HL-60 (cell line): ENCODE results near the gene PKD2.

Experiments
- DNase-seq, 2 experiments: peaks; one replicate each; pipeline ENCODE4 v3.0.0-alpha.2; 2010 to 2020; ENCODE audit warnings: low read depth in 1 of 2, low spot score in 1 of 2
- H3K27ac ChIP-seq: fragments of 250-450 bp; sonication (Bioruptor Pico); replicated peaks from 2 replicates; pipeline ENCODE4 v1.5.1; 2020; ENCODE audit warnings: mild to moderate bottlenecking, moderate library complexity
- H3K27me3 ChIP-seq: fragments of 250-450 bp; sonication (Bioruptor Pico); 2 replicates; pipeline ENCODE4 v1.5.1; 2021; ENCODE audit warnings: mild to moderate bottlenecking, moderate library complexity; ENCODE audit not compliant: insufficient read depth, poor library complexity, severe bottlenecking
- H3K4me3 ChIP-seq: replicated peaks from 2 replicates; pipeline ENCODE4 v1.5.1; 2011; ENCODE audit warnings: mild to moderate bottlenecking, control low read depth, low read length; ENCODE audit not compliant: insufficient read depth
- GABPA ChIP-seq: IDR thresholded peaks from 2 replicates; pipeline ENCODE4 v1.6.1; 2012; ENCODE audit warnings: low read depth
- POLR2AphosphoS5 ChIP-seq: IDR thresholded peaks from 2 replicates; pipeline ENCODE4 v1.6.1; 2012; ENCODE audit warnings: low read depth
- SPI1 ChIP-seq: IDR thresholded peaks from 2 replicates; pipeline ENCODE4 v1.6.1; 2012; ENCODE audit warnings: low read depth, mild to moderate bottlenecking, borderline replicate concordance
- TF ChIP-seq, protein P1 (sequence below): IDR thresholded peaks from one replicate; pipeline ENCODE4 v1.5.1; 2011; ENCODE audit warnings: low read length, control low read depth, inconsistent platforms; ENCODE audit not compliant: insufficient read depth
- TF ChIP-seq, protein P2 (sequence below): IDR thresholded peaks from 2 replicates; pipeline ENCODE4 v1.6.1; 2012; ENCODE audit warnings: low read depth; ENCODE audit not compliant: insufficient replicate concordance

Gene PKD2

DNA sequence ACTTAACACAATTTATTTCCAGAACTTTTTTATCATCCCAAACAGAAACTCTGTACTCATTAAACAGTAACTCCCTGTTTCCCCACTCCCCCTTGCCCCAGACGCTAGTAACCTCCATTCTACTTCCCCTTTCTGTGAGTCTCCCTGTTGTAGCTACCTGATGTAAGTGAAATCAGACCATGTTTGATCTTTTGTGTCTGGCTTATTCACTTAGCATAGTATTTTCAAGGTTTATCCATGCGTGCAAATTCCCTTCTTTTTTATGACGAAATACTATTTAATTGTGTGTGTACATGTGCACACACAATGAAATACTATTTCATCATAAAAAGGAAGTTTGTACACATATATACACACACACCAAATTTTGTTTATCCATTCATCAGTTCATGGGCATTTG lies 5.2 kb downstream of the PKD2 start:
- Histone ChIP-seq H3K4me3 (no peak overlapping the region), H3K27me3 (no peaks in the 10 kb centered on the region), H3K27ac (peak overlapping the region; percentile 24)
- TF ChIP-seq GABPA: no peak
- TF ChIP-seq SPI1: peak; percentile 73
- peak; percentile 60 to 75 for DNase-seq

DNA sequence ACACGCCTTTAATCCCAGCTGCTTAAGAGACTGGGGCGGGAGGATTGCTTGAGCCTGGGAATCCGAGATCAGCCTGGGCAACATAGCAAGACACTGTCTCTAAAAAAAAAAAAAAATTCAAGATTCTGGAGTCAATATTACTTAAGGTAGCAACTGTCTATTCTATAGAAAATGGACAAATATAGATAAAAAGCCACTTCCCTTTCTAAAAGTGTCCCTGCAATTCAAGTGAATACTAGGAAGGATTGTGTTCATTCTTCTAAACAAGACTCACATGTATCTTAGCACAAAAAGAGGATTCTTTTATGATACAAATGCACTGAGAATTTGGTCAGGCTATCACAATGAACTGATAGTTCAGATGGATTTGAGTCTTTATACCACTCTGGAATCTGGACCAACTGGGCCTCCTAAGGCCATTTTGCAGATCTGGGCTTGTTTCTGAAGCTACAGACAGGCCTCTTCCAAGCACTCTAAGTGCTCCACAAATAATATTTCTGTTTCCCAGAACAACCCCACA lies 7.0 kb downstream of the PKD2 start:
- Histone ChIP-seq H3K27ac (peak overlapping the region; percentile 26), H3K4me3 (no peak overlapping the region), H3K27me3 (no peaks in the 10 kb centered on the region)
- no peak for DNase-seq
- TF ChIP-seq, protein P1, sequence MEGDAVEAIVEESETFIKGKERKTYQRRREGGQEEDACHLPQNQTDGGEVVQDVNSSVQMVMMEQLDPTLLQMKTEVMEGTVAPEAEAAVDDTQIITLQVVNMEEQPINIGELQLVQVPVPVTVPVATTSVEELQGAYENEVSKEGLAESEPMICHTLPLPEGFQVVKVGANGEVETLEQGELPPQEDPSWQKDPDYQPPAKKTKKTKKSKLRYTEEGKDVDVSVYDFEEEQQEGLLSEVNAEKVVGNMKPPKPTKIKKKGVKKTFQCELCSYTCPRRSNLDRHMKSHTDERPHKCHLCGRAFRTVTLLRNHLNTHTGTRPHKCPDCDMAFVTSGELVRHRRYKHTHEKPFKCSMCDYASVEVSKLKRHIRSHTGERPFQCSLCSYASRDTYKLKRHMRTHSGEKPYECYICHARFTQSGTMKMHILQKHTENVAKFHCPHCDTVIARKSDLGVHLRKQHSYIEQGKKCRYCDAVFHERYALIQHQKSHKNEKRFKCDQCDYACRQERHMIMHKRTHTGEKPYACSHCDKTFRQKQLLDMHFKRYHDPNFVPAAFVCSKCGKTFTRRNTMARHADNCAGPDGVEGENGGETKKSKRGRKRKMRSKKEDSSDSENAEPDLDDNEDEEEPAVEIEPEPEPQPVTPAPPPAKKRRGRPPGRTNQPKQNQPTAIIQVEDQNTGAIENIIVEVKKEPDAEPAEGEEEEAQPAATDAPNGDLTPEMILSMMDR: no peak
- TF ChIP-seq SPI1: peak; percentile 55

DNA sequence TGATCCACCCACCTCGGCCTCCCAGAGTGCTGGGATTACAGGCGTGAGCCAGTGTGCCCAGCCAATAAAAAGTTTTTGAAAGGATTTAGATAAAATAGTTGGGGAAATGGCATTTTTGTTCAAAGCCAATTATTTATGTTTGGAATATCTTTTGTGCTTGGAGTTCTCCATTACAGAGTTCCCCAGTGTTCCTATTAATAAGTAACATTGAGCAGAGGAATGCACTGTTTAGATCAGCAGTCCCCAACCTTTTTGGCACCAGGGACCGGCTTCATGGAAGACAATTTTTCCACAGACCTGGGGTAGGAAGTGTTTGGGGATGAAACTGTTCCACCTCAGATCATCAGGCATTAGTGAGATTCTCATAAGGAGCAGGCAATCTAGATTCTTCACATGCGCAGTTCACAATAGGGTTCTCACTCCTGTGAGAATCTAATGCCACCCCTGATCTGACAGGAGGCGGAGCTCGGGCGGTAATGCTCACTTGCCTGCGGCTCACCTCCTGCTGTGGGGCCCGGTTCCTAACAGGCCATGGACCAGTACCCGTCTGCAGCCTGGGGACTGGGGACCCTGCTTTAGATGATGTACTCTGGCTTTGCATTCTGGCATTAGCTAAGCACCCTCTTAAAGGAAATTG lies 8.3 kb downstream of the PKD2 start:
- H3K27ac ChIP-seq: no peak overlapping the region
- no peaks in the 10 kb centered on the region for H3K27me3 ChIP-seq
- no peak for DNase-seq
- no peak overlapping the region for H3K4me3 ChIP-seq
- TF ChIP-seq, protein P1: no peak
- TF ChIP-seq, protein P2, sequence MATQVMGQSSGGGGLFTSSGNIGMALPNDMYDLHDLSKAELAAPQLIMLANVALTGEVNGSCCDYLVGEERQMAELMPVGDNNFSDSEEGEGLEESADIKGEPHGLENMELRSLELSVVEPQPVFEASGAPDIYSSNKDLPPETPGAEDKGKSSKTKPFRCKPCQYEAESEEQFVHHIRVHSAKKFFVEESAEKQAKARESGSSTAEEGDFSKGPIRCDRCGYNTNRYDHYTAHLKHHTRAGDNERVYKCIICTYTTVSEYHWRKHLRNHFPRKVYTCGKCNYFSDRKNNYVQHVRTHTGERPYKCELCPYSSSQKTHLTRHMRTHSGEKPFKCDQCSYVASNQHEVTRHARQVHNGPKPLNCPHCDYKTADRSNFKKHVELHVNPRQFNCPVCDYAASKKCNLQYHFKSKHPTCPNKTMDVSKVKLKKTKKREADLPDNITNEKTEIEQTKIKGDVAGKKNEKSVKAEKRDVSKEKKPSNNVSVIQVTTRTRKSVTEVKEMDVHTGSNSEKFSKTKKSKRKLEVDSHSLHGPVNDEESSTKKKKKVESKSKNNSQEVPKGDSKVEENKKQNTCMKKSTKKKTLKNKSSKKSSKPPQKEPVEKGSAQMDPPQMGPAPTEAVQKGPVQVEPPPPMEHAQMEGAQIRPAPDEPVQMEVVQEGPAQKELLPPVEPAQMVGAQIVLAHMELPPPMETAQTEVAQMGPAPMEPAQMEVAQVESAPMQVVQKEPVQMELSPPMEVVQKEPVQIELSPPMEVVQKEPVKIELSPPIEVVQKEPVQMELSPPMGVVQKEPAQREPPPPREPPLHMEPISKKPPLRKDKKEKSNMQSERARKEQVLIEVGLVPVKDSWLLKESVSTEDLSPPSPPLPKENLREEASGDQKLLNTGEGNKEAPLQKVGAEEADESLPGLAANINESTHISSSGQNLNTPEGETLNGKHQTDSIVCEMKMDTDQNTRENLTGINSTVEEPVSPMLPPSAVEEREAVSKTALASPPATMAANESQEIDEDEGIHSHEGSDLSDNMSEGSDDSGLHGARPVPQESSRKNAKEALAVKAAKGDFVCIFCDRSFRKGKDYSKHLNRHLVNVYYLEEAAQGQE: no peak
- TF ChIP-seq POLR2AphosphoS5: no peak
- TF ChIP-seq SPI1: no peak
- TF ChIP-seq GABPA: no peak

DNA sequence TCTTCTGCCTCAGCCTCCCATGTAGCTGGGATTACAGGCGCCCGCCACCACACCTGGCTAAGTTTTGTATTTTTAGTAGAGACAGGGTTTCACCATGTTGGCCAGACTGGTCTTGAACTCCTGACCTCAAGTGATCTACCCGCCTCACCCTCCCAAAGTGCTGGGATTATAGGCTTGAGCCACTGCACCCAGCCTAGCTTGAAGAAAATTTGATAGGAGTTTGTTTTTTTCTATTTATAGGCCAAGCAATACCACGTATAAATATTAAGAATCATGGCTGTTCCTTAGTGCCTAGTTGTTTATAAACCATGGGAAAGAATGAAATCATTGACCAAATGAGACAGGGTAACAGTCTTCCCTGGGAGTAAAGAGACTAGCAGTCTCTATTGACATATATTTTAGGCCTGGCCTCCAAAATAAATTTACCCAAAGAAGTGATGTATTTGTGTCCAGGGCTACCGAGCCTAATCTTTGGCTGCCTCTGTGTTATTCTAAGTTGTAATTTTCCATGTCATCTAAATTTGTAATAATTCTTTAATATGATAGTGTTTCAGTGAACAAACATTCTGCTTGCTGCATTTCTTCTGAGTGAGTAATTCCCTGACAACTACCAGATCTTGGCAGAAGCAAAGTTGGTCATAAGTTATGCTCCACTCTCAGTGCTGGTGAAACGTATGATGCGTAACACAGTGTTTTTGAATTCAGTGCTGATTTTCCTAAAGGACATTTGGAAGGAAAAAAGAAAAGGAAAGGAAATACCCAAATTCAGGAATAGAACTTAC lies 10.3 kb downstream of the PKD2 start:
- Histone ChIP-seq H3K27ac (peak overlapping the region; percentile 65), H3K27me3 (no peaks in the 10 kb centered on the region), H3K4me3 (no peak overlapping the region)
- TF ChIP-seq, protein P2: no peak
- TF ChIP-seq, protein P1: no peak
- no peak for TF ChIP-seq POLR2AphosphoS5
- no peak for TF ChIP-seq GABPA
- no peak for TF ChIP-seq SPI1
- no peak for DNase-seq
